ENCODE data around the gene MRPL40. TPM values are rescaled to one million over a fixed set of nuclear protein-coding genes. Genes with fewer than 3 reads are reported as not detected.

Gene MRPL40
- total and polyA plus RNA-seq, 8 donors = 10.4 to 32.0 (median 14.8) TPM

- no peak for ATAC-seq
- Histone ChIP-seq H3K4me3 (no peak overlapping the region), H3K36me3 (peaks cover 0 to 45% (median 18%) of the 10 kb centered on the region in 3 donors), H3K27ac (no peak overlapping the region), H3K9me3 (no peaks in the 10 kb centered on the region), H3K27me3 (no peaks in the 10 kb centered on the region), H3K4me1 (no peaks in the 10 kb centered on the region)
- intact Hi-C loops (cut with DNase I) = no loop called here
- TF ChIP-seq, protein P1, sequence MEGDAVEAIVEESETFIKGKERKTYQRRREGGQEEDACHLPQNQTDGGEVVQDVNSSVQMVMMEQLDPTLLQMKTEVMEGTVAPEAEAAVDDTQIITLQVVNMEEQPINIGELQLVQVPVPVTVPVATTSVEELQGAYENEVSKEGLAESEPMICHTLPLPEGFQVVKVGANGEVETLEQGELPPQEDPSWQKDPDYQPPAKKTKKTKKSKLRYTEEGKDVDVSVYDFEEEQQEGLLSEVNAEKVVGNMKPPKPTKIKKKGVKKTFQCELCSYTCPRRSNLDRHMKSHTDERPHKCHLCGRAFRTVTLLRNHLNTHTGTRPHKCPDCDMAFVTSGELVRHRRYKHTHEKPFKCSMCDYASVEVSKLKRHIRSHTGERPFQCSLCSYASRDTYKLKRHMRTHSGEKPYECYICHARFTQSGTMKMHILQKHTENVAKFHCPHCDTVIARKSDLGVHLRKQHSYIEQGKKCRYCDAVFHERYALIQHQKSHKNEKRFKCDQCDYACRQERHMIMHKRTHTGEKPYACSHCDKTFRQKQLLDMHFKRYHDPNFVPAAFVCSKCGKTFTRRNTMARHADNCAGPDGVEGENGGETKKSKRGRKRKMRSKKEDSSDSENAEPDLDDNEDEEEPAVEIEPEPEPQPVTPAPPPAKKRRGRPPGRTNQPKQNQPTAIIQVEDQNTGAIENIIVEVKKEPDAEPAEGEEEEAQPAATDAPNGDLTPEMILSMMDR (IDR thresholded peaks at IDR 0.05) = no peak
- DNase-seq = no peak
- 82 to 93% methylated on average over 2 of the region's 2 CpGs for WGBS, 2 donors
- FAIRE-seq = no peak
Observed at GRCh38 chr22:19387038-19387437, 45.3 kb upstream of the MRPL40 start.

DNA sequence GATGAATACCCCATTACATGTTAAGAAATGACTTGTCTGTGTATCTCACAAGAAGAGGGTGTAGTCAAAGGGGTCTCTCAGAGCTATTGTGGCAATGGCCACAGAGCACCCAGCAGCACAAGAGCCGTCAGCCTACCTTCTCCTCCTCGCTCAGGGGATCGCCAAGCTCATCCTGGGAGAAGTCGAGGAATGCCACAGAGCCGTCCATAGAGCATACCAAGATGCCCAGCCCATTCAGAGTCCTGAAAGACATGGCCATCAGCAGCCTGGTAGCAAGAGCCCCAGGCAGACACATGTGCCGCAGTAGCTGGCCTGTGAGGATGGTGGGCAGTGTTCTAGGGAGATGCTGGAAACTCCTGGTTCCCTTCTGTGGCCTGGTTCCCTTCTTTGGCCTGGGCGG lies 44.8 kb upstream of the MRPL40 start:
- Histone ChIP-seq H3K27ac (no peak overlapping the region), H3K9me3 (no peaks in the 10 kb centered on the region), H3K36me3 (peaks cover 0 to 45% (median 12%) of the 10 kb centered on the region in 3 donors), H3K4me1 (no peaks in the 10 kb centered on the region), H3K4me3 (no peak overlapping the region), H3K27me3 (no peaks in the 10 kb centered on the region)
- intact Hi-C loops (cut with DNase I) = no loop called here
- TF ChIP-seq, protein P1 (IDR thresholded peaks at IDR 0.05) = no peak
- FAIRE-seq (no peak), DNase-seq (no peak), ATAC-seq (no peak)
- WGBS, 2 donors = 96 to 98% methylated on average over 7 of the region's 7 CpGs

- no peak for ATAC-seq
- no peaks in the 10 kb centered on the region for H3K4me1 ChIP-seq
- no peak overlapping the region for H3K27ac ChIP-seq
- no peak overlapping the region for H3K4me3 ChIP-seq
- peak in 1 of 6 donors; percentile 30 for DNase-seq
- intact Hi-C loops (cut with DNase I) = no loop called here
- 85 to 93% methylated on average over 5 of the region's 5 CpGs for WGBS, 2 donors
- H3K9me3 ChIP-seq = no peaks in the 10 kb centered on the region
- no peak for FAIRE-seq
- TF ChIP-seq, protein P1 (IDR thresholded peaks at IDR 0.05) = no peak
- H3K36me3 ChIP-seq = peaks cover 0 to 55% (median 0%) of the 10 kb centered on the region in 3 donors
- no peaks in the 10 kb centered on the region for H3K27me3 ChIP-seq
Observed at GRCh38 chr22:19393704-19394103, 38.6 kb upstream of the MRPL40 start.

DNA sequence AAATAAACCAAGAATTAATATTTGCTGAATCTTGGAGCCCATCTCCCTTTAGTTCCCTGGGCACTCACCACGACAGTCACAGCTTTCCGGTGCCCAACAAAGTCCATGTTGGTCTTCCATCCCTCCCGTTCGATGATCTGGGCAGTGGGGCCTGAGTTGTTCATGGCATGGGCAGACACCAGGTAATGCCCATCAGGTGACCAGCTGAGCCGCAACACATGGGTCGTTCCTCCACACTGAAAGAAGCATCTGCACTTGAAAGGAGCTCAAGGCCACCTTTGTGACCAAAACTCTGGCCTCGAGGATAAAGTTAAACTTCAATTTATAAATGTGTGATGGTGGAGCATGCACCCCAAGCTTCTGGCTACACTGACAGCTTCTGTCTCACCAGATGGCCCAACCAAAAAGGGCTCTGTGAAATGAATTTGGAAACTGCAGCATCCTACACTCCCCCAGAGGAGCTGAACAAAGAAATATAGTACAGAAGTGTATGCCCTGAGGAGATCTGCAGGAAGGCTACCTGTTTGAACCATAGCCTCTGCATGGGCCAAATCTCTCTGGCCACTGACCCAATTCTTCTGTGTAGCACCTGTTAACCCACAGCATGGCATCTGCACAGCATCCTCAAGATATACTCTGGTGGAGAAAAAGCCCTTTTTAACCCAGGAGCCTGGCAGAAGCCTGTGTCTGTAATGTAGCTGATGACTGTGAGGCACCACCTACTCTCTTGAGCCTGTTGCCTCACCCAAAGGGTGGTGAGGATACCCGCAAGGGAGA lies 37.9 kb upstream of the MRPL40 start:
- DNase-seq = peak in 1 of 6 donors; percentile 16
- no peak for ATAC-seq
- TF ChIP-seq, protein P1 (IDR thresholded peaks at IDR 0.05) = no peak
- Histone ChIP-seq H3K4me1 (no peaks in the 10 kb centered on the region), H3K27ac (no peak overlapping the region), H3K36me3 (peaks cover 0 to 55% (median 0%) of the 10 kb centered on the region in 3 donors), H3K27me3 (no peaks in the 10 kb centered on the region), H3K9me3 (no peaks in the 10 kb centered on the region), H3K4me3 (no peak overlapping the region)
- intact Hi-C loops (cut with DNase I) = no loop called here
- WGBS, 2 donors = 85 to 88% methylated on average over 8 of the region's 8 CpGs
- FAIRE-seq = no peak

DNA sequence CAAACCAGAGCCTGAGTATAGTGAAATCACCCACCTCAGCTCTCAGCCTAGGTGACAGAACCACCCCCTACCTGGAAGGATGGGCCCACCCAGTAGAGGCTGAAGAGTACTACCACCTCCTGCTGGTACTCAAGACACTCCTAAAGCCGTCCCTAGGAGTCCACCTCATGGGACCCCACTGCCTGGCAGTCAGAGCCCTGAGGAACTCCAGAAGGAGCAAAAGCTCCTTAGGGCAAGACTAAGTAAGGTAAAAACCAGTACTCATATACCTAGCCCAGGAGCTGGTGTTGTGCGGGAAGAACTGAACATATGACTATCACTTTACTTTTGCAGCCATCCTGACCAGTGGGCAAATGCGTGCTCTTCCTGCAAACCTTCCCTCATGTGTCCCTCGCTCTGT lies 37.1 kb upstream of the MRPL40 start:
- WGBS, 2 donors = 94 to 95% methylated on average over 4 of the region's 4 CpGs
- intact Hi-C loops (cut with DNase I) = no loop called here
- no peak overlapping the region for H3K4me3 ChIP-seq
- peaks cover 0 to 55% (median 0%) of the 10 kb centered on the region in 3 donors for H3K36me3 ChIP-seq
- no peaks in the 10 kb centered on the region for H3K27me3 ChIP-seq
- no peak for FAIRE-seq
- no peak for ATAC-seq
- H3K4me1 ChIP-seq = no peaks in the 10 kb centered on the region
- H3K27ac ChIP-seq = no peak overlapping the region
- no peaks in the 10 kb centered on the region for H3K9me3 ChIP-seq
- DNase-seq = peak in 1 of 6 donors; percentile 5
- TF ChIP-seq, protein P1 (IDR thresholded peaks at IDR 0.05) = no peak
